ENCODE measurements around the gene LYPD6B.
"Not testable (repeated sequence)": the region's sequence is repeated elsewhere in the genome, so short reads cannot be mapped to it uniquely, and the experiment has no call there.

Gene LYPD6B

DNA sequence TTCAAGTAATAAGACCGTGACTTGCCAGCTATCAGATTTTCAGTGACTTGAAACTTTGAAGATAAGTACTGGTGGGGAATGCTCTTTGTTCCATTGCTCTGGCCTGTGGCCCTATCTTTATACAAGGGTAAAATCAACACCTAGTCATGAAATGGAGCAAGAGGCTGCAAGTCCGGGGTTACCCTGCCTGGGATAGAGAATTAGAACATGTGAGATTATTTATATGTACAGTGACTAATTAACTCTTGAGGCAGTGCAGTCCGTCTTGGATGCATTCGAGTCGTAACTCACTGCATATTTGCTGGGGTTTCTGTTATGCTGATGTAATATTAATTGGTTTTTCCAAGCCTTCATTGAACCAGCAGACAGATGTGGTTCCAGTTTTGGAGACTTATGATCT, 186.0 kb downstream of the LYPD6B start:
- POLR2A ChIA-PET (ENCODE audit: low non-redundant PET), result no interaction called here
- no peak for TF ChIP-seq CTCF (conservative IDR thresholded peaks at IDR 0.05; ENCODE audit: low read depth)
- CTCF ChIA-PET, result no interaction called here
- no peak overlapping the region for H3K27ac ChIP-seq
- no peak for DNase-seq (ENCODE audit: low spot score)

DNA sequence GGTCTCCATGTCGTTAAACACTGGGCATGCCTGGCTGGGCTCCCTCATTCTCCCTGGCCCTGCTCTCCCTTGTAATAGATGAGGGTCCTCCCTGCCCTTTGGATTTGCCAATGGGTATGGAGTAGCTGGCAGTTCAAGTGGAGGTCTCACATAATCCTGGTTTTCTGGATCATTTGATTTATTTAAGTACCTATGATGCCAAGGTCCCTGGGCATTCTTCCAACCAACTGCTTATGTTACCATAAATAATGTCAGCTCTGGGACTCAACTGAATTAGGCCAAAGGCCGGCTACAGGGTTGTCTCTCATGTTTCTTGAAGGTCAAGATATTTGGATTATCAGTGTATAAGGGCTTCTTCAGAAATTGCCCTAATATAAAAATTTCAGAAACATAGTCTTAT, 186.9 kb downstream of the LYPD6B start:
- no peak for DNase-seq (ENCODE audit: low spot score)
- H3K27ac ChIP-seq, result no peak overlapping the region
- no peak for TF ChIP-seq CTCF (conservative IDR thresholded peaks at IDR 0.05; ENCODE audit: low read depth)
- ChIA-PET CTCF (interaction anchor here (0.6 kb wide), 1 partner anchor 37 kb away, joined by 3 read pairs; no protein-coding TSS in a partner anchor), POLR2A (ENCODE audit: low non-redundant PET) (no interaction called here)

- POLR2A ChIA-PET (ENCODE audit: low non-redundant PET), result no interaction called here
- no peak for DNase-seq (ENCODE audit: low spot score)
- TF ChIP-seq CTCF (conservative IDR thresholded peaks at IDR 0.05; ENCODE audit: low read depth), result no peak
- CTCF ChIA-PET, result no interaction called here
- no peak overlapping the region for H3K27ac ChIP-seq
Measured at GRCh38 chr2:149226790-149227189, 188.3 kb downstream of the LYPD6B start.

- CTCF ChIA-PET, result no interaction called here
- DNase-seq (ENCODE audit: low spot score), result no peak
- TF ChIP-seq CTCF (conservative IDR thresholded peaks at IDR 0.05; ENCODE audit: low read depth), result no peak
- no peak overlapping the region for H3K27ac ChIP-seq
- POLR2A ChIA-PET (ENCODE audit: low non-redundant PET), result no interaction called here
Measured at GRCh38 chr2:149235816-149236375, 197.4 kb downstream of the LYPD6B start.

GRCh38 chr2:149236410-149236809, 197.9 kb downstream of the LYPD6B start:
- DNase-seq (ENCODE audit: low spot score), result no peak
- ChIA-PET CTCF (no interaction called here), POLR2A (ENCODE audit: low non-redundant PET) (no interaction called here)
- no peak overlapping the region for H3K27ac ChIP-seq
- no peak for TF ChIP-seq CTCF (conservative IDR thresholded peaks at IDR 0.05; ENCODE audit: low read depth)

- no peak for TF ChIP-seq CTCF (conservative IDR thresholded peaks at IDR 0.05; ENCODE audit: low read depth)
- no peak overlapping the region for H3K27ac ChIP-seq
- DNase-seq (ENCODE audit: low spot score), result no peak
- ChIA-PET POLR2A (ENCODE audit: low non-redundant PET) (no interaction called here), CTCF (interaction anchor here (1.2 kb wide), 1 partner anchor 68 kb away, joined by 3 read pairs; no protein-coding TSS in a partner anchor)
Measured at GRCh38 chr2:149246186-149246585, 207.7 kb downstream of the LYPD6B start.

DNA sequence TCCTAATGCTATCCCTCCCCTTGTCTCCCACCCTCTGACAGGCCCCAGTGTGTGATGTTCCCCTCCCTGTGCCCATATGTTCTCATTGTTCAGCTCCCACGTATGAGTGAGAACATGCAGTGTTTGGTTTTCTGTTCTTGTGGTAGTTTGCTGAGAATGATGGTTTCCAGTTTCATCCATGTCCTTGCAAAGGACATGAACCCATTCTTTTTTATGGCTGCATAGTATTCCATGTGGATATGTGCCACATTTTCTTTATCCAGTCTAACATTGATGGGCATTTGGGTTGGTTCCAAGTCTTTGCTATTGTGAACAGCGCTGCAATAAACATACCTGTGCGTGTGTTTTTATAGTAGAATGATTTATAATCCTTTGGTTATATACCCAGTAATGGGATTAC, 212.9 kb downstream of the LYPD6B start:
- CTCF ChIA-PET; H3K27ac ChIP-seq; DNase-seq (ENCODE audit: low spot score); POLR2A ChIA-PET (ENCODE audit: low non-redundant PET): not testable (repeated sequence)

GRCh38 chr2:149256877-149257276, 218.4 kb downstream of the LYPD6B start:
- H3K27ac ChIP-seq; DNase-seq (ENCODE audit: low spot score); POLR2A ChIA-PET (ENCODE audit: low non-redundant PET); CTCF ChIA-PET: not testable (repeated sequence)
